Stimulated activated CD4-positive, alpha-beta T cell treated with anti-CD3 and anti-CD28 coated beads, TNF-alpha, amount 100 ng/mL, for 24 hours (primary cell): ENCODE results near the gene RHOB.
"Not testable (repeated sequence)": the region's sequence is repeated elsewhere in the genome, so short reads cannot be mapped to it uniquely, and the experiment has no call there.

Source experiments
- DNase-seq, 3 experiments: peaks; one replicate each; pipeline ENCODE4 v3.0.0-alpha.2; 2020; ENCODE audit warnings: low read depth in 3 of 3

Gene RHOB

GRCh38 chr2:20422402-20423271, 24.2 kb upstream of the RHOB start:
- no peak for DNase-seq

DNA sequence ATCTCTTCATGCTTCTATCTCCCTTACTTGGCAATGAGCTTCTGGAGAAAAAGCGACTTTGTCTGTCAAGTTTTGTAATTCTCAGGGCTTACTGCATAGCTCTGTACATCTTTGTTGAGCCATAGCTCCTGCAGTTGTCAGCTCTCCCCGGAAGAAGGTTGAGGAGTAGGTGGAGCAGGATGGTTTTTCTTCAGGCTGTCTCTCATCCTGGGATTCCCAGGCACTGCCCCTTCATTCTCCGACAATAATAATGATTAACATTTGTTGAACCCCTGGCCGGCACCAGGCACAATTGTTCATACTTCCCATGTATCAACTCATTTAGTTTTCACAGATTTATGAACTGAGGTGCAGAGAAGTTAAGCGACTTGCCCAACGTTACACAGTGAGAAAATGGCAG, 23.5 kb upstream of the RHOB start:
- no peak for DNase-seq

DNA sequence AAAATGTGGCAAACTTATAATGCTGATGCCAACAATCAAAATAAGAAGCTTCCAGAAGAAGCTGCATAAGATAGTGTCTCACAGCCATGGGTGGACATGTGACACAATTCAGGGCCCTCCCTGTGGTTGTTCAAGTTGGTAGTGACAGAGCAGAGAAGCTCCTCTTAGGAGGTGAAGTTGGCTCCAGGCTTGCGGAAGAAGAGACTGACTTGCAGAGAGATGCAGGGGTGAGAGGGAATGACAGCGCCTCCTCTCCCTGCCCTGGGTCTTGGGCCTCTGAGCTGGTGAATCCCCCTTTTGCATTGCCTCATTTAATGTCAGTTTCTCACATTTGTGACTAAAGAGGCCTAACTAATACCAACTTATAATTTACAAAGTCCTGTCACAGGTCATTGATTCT, 23.0 kb upstream of the RHOB start:
- no peak for DNase-seq

- DNase-seq, result no peak
These were observed 22.3 kb upstream of the RHOB start for GRCh38 chr2:20424300-20425290.

- no peak for DNase-seq
These were observed 21.4 kb upstream of the RHOB start for GRCh38 chr2:20425371-20425881.

GRCh38 chr2:20425884-20426283, 21.0 kb upstream of the RHOB start:
- DNase-seq, result no peak

GRCh38 chr2:20427931-20428526, 18.8 kb upstream of the RHOB start:
- DNase-seq, result no peak

GRCh38 chr2:20428717-20429490, 18.0 kb upstream of the RHOB start:
- no peak for DNase-seq

GRCh38 chr2:20429528-20429927, 17.3 kb upstream of the RHOB start:
- DNase-seq, result no peak

DNA sequence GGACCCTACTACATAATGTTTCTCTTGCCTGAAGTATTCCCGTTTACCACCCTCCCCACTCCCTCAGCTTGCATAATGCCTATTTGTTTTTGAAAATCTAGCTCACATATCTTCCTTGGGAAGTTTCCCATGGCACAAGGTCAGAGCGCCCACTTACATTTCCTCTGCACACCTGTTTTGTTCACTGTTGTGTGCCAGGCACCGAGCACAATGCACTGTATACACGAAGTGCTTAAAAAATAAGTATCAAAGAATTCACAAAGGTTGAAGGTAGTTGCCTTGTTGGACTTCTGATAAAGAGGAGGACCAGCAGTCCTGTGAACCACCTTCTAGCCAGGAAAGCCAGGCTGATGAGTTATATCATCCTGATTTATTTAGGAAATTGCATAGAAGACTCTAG, 16.8 kb upstream of the RHOB start:
- no peak for DNase-seq

- no peak for DNase-seq
These were observed 16.2 kb upstream of the RHOB start for GRCh38 chr2:20430461-20431300.

DNA sequence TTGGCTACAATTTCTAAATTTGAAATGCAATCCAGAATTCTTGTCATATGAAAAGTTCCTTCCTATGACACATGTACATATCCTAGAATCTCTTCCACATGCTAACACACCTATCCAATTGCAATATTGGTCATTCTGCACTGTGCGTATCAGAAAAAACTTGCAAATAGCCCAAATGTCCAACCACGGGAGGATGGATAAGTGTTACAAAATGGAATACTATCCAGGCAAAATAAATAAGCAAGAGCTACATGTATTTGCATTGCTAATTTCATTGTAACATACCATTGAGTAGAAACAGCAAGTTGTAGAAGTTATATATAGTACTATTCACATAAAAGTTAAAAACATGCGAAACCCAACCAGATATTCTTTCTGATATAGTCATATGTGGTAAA, 15.6 kb upstream of the RHOB start:
- DNase-seq, result no peak

DNA sequence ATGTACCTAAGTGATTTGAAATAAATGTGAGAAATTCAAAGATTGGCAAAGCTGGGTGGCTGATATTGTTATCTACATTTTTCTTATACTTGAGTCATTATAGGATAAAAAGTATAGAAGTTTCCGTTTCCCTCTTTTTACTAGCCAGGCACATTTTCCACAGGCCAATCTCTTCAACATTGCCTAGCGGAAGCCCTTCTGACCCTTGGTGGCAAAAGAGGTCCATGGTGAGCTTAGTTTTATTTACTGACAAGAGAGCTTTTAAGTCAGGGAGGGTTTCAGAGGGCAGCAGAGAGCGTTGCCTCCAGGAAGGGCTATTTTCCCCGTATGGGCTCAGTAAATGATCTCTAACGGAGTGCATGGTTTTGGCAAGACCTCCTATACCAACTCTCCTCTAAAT, 15.1 kb upstream of the RHOB start:
- no peak for DNase-seq

DNA sequence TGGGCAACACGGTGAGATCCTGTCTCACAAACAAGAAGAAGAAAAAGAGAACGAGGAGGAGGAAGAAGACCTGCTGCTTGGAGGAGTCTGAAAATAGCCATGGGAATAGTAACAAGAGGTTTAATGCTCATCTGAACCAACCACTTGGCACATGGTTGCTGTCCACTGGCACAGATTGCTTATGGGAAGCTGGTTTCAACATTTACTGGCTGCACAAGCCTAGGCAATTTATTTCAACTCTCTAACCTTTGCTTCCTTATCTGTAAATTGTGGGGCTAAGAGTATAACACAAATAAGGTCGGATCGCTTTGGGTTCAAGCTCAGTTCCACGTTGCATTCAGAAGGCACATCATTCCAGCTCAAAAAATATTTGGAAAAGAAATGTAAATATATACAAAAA, 14.2 kb upstream of the RHOB start:
- DNase-seq, result no peak

GRCh38 chr2:20433249-20433648, 13.6 kb upstream of the RHOB start:
- no peak for DNase-seq

DNA sequence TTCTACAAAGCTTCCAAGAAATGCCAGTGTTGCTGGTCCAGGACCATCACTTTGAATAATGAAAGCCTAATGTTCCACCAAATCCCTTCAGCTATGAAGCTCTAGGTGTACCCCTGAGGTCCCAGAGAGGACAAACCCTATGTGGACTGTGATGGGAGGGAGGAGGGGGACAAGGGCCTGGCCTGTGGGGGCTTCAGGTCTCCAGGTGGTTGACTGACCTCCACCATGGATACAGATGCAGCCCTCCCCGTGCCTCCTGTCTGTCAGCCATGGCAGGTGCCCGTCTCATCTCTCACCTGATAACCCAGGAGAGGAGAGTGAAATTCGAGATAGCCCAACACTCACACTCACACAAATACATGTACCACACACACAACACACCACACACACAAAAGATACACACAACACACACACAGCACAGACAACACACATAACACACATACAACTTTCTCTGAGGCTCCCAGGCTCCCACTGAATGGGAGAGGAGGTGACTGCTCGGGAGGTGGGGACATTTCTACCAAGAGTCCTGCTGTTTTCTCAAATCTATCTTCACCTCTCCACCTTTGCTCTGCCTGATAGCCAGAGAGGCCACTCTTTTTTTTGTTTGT, 12.8 kb upstream of the RHOB start:
- DNase-seq, result no peak

- no peak for DNase-seq
These were observed 12.1 kb upstream of the RHOB start for GRCh38 chr2:20434588-20435294.

GRCh38 chr2:20435456-20435855, 11.4 kb upstream of the RHOB start:
- DNase-seq, result not testable (repeated sequence)
